Vagina (tissue), 2 donors: ENCODE measurements around the gene RNU5B-1.

Experiments
- POLR2A ChIP-seq, 2 donors: fragments of 450-650 bp; IDR thresholded peaks; one replicate each; pipeline ENCODE4 v1.6.1; 2017; ENCODE audit warnings: antibody characterized with exemption in 2 of 2, mild to moderate bottlenecking in 2 of 2, moderate library complexity in 2 of 2
- POLR2AphosphoS5 ChIP-seq, 2 donors: sonication (generic); formaldehyde crosslinking; IDR thresholded peaks; one replicate each; pipeline ENCODE4 v1.9.0; 2017; ENCODE audit warnings: antibody characterized with exemption in 2 of 2, mild to moderate bottlenecking in 2 of 2, low read depth in 1 of 2; ENCODE audit not compliant: insufficient read depth in 1 of 2
- TF ChIP-seq, protein P1 (sequence below), 3 experiments: fragments of 450-650 bp in 2 of 3; fragments of 200-600 bp in 1 of 3; sonication (generic) in 1 of 3; IDR thresholded peaks; one replicate each; pipeline ENCODE4 v1.5.1; 2017 to 2019; ENCODE audit warnings: antibody characterized with exemption in 3 of 3, mild to moderate bottlenecking in 2 of 3, moderate library complexity in 2 of 3

DNA sequence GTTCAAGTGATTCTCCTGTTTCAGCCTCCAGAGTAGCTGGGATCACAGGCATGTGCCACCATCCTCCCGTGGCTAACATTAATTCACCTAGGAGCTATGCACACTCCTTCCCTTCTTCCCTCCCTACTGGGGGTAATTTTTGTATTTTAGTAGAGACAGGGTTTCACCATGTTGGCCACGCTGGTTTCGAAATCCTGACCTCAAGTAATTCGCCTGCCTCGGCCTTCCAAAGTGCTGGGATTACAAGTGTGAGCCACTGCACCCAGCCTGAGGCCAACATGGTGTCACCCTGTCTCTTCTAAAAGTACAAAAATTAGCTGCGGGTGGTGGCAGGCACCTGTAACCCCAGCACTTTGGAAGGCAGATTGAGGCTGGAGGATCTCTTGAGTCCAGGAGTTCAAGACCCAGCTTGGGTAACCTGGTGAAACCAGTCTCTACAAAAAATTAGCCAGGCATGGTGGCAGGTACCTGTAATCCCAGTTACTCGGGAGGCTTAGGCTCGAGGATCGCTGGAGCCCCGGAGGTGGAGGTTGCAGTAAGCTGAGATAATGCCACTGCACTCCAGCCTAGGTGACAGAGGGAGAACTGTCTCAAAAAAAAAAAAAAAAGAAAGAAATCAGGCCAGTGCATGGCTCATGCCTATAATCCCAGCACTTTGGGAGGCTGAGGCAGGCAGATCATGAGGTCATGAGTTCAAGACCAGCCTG is 6.1 kb downstream of the RNU5B-1 start:
- TF ChIP-seq, protein P1, sequence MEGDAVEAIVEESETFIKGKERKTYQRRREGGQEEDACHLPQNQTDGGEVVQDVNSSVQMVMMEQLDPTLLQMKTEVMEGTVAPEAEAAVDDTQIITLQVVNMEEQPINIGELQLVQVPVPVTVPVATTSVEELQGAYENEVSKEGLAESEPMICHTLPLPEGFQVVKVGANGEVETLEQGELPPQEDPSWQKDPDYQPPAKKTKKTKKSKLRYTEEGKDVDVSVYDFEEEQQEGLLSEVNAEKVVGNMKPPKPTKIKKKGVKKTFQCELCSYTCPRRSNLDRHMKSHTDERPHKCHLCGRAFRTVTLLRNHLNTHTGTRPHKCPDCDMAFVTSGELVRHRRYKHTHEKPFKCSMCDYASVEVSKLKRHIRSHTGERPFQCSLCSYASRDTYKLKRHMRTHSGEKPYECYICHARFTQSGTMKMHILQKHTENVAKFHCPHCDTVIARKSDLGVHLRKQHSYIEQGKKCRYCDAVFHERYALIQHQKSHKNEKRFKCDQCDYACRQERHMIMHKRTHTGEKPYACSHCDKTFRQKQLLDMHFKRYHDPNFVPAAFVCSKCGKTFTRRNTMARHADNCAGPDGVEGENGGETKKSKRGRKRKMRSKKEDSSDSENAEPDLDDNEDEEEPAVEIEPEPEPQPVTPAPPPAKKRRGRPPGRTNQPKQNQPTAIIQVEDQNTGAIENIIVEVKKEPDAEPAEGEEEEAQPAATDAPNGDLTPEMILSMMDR (IDR thresholded peaks at IDR 0.05): no peak
- TF ChIP-seq POLR2A (IDR thresholded peaks at IDR 0.05) (no peak), POLR2AphosphoS5 (IDR thresholded peaks at IDR 0.05; ENCODE audit: insufficient read depth in 1 of 2, low read depth in 1 of 2) (no peak)
